Measurements from ENCODE around the gene LRRC36.

GRCh38 chr16:67419931-67420330 is 93.3 kb downstream of the LRRC36 start:
- TF ChIP-seq CTCF (IDR thresholded peaks at IDR 0.05), result no peak
- TF ChIP-seq POLR2A (IDR thresholded peaks at IDR 0.05), result no peak
